Measurements from ENCODE around the gene CFAP52. TPM values are rescaled to one million over a fixed set of nuclear protein-coding genes. Genes with fewer than 3 reads are reported as not detected.
"Not testable (repeated sequence)": the region's sequence is repeated elsewhere in the genome, so short reads cannot be mapped to it uniquely, and the experiment has no call there.

CFAP52 gene
- total RNA-seq, 1 donor from 2014 or later, result not detected

- H3K27me3 Mint-ChIP-seq, result peaks cover 49% of the 10 kb centered on the region
- H3K4me1 Mint-ChIP-seq, result peaks cover 14% of the 10 kb centered on the region
- H3K27ac Mint-ChIP-seq, result no peak within 1 kb of the TSS
- H3K36me3 Mint-ChIP-seq (ENCODE audit: low read depth), result no peaks in the 10 kb centered on the region
- intact Hi-C loops (cut with micrococcal nuclease), result no loop called here
- no peaks in the 10 kb centered on the region for H3K9me3 Mint-ChIP-seq
- peak within 1 kb of the TSS; percentile 79 for H3K4me3 Mint-ChIP-seq
- DNase-seq, result peak; percentile 65
These were observed 68.7 kb downstream of the CFAP52 start, which contains the start of gene USP43 for GRCh38 chr17:9644910-9645751. USP43 (plus strand) TSS chr17:9645517; CDS start chr17:9645633, 116 bp downstream.

GRCh38 chr17:9645851-9646545, 69.6 kb downstream of the CFAP52 start:
- intact Hi-C loops (cut with micrococcal nuclease), result no loop called here
- H3K9me3 Mint-ChIP-seq, result no peaks in the 10 kb centered on the region
- H3K27ac Mint-ChIP-seq, result no peak overlapping the region
- DNase-seq, result peak; percentile 69
- H3K27me3 Mint-ChIP-seq, result peaks cover 49% of the 10 kb centered on the region
- no peaks in the 10 kb centered on the region for H3K36me3 Mint-ChIP-seq (ENCODE audit: low read depth)
- H3K4me3 Mint-ChIP-seq, result peak overlapping the region; percentile 73
- peaks cover 14% of the 10 kb centered on the region for H3K4me1 Mint-ChIP-seq

- H3K4me3 Mint-ChIP-seq, result peak overlapping the region; percentile 73
- peaks cover 14% of the 10 kb centered on the region for H3K4me1 Mint-ChIP-seq
- no peak for DNase-seq
- peaks cover 50% of the 10 kb centered on the region for H3K27me3 Mint-ChIP-seq
- H3K36me3 Mint-ChIP-seq (ENCODE audit: low read depth), result no peaks in the 10 kb centered on the region
- no peaks in the 10 kb centered on the region for H3K9me3 Mint-ChIP-seq
- intact Hi-C loops (cut with micrococcal nuclease), result no loop called here
- no peak overlapping the region for H3K27ac Mint-ChIP-seq
These were observed 70.1 kb downstream of the CFAP52 start for GRCh38 chr17:9646546-9646885.

GRCh38 chr17:9647014-9647413, 70.6 kb downstream of the CFAP52 start:
- Mint-ChIP-seq H3K27me3 (peaks cover 47% of the 10 kb centered on the region), H3K9me3 (no peaks in the 10 kb centered on the region)
- no peak for DNase-seq

GRCh38 chr17:9648521-9649110, 72.2 kb downstream of the CFAP52 start:
- no peaks in the 10 kb centered on the region for H3K36me3 Mint-ChIP-seq (ENCODE audit: low read depth)
- H3K9me3 Mint-ChIP-seq, result no peaks in the 10 kb centered on the region
- no peak for DNase-seq
- H3K4me3 Mint-ChIP-seq, result no peak overlapping the region
- intact Hi-C loops (cut with micrococcal nuclease), result no loop called here
- peaks cover 40% of the 10 kb centered on the region for H3K27me3 Mint-ChIP-seq
- peaks cover 14% of the 10 kb centered on the region for H3K4me1 Mint-ChIP-seq
- H3K27ac Mint-ChIP-seq, result no peak overlapping the region

More at GRCh38 chr17:9647014-9647413, 70.6 kb downstream of the CFAP52 start:
- Mint-ChIP-seq H3K4me3 (no peak overlapping the region), H3K4me1 (peaks cover 14% of the 10 kb centered on the region), H3K27ac (no peak overlapping the region), H3K36me3 (ENCODE audit: low read depth) (no peaks in the 10 kb centered on the region)
- intact Hi-C loops (cut with micrococcal nuclease), result no loop called here

GRCh38 chr17:9658593-9659211, 82.3 kb downstream of the CFAP52 start:
- Mint-ChIP-seq H3K36me3 (ENCODE audit: low read depth) (no peaks in the 10 kb centered on the region), H3K27me3 (peaks cover 2% of the 10 kb centered on the region), H3K4me3 (no peak overlapping the region), H3K9me3 (no peaks in the 10 kb centered on the region), H3K4me1 (no peaks in the 10 kb centered on the region), H3K27ac (no peak overlapping the region)
- intact Hi-C loops (cut with micrococcal nuclease), result no loop called here
- DNase-seq, result no peak

- H3K9me3 Mint-ChIP-seq, result no peaks in the 10 kb centered on the region
- no peak for DNase-seq
- intact Hi-C loops (cut with micrococcal nuclease), result no loop called here
- no peaks in the 10 kb centered on the region for H3K36me3 Mint-ChIP-seq (ENCODE audit: low read depth)
- H3K4me3 Mint-ChIP-seq, result no peak overlapping the region
- H3K4me1 Mint-ChIP-seq, result peaks cover 1% of the 10 kb centered on the region
- H3K27me3 Mint-ChIP-seq, result peaks cover 2% of the 10 kb centered on the region
- H3K27ac Mint-ChIP-seq, result no peak overlapping the region
These were observed 84.6 kb downstream of the CFAP52 start for GRCh38 chr17:9661027-9661426.

- intact Hi-C loops (cut with micrococcal nuclease); H3K36me3 Mint-ChIP-seq (ENCODE audit: low read depth); H3K4me3 Mint-ChIP-seq; DNase-seq; H3K27ac Mint-ChIP-seq; H3K27me3 Mint-ChIP-seq; H3K9me3 Mint-ChIP-seq; H3K4me1 Mint-ChIP-seq: not testable (repeated sequence)
These were observed 87.1 kb downstream of the CFAP52 start for GRCh38 chr17:9663511-9663910.

GRCh38 chr17:9666461-9667050, 90.1 kb downstream of the CFAP52 start:
- peak; percentile 57 for DNase-seq
- no peak overlapping the region for H3K4me3 Mint-ChIP-seq
- H3K36me3 Mint-ChIP-seq (ENCODE audit: low read depth), result no peaks in the 10 kb centered on the region
- H3K9me3 Mint-ChIP-seq, result no peaks in the 10 kb centered on the region
- intact Hi-C loops (cut with micrococcal nuclease), result no loop called here
- H3K27ac Mint-ChIP-seq, result no peak overlapping the region
- H3K4me1 Mint-ChIP-seq, result peaks cover 7% of the 10 kb centered on the region
- H3K27me3 Mint-ChIP-seq, result no peaks in the 10 kb centered on the region

- peaks cover 7% of the 10 kb centered on the region for H3K4me1 Mint-ChIP-seq
- no peak overlapping the region for H3K27ac Mint-ChIP-seq
- H3K27me3 Mint-ChIP-seq, result peaks cover under 1% of the 10 kb centered on the region
- no peaks in the 10 kb centered on the region for H3K36me3 Mint-ChIP-seq (ENCODE audit: low read depth)
- H3K4me3 Mint-ChIP-seq, result no peak overlapping the region
- intact Hi-C loops (cut with micrococcal nuclease), result no loop called here
- no peak for DNase-seq
- no peaks in the 10 kb centered on the region for H3K9me3 Mint-ChIP-seq
These were observed 92.1 kb downstream of the CFAP52 start for GRCh38 chr17:9668517-9668916.

GRCh38 chr17:9669551-9670008, 93.1 kb downstream of the CFAP52 start:
- no peaks in the 10 kb centered on the region for H3K36me3 Mint-ChIP-seq (ENCODE audit: low read depth)
- peaks cover 7% of the 10 kb centered on the region for H3K4me1 Mint-ChIP-seq
- no peaks in the 10 kb centered on the region for H3K9me3 Mint-ChIP-seq
- intact Hi-C loops (cut with micrococcal nuclease), result no loop called here
- H3K27me3 Mint-ChIP-seq, result peaks cover 2% of the 10 kb centered on the region
- no peak overlapping the region for H3K27ac Mint-ChIP-seq
- no peak for DNase-seq
- H3K4me3 Mint-ChIP-seq, result no peak overlapping the region

- H3K4me3 Mint-ChIP-seq, result no peak overlapping the region
- no peaks in the 10 kb centered on the region for H3K36me3 Mint-ChIP-seq (ENCODE audit: low read depth)
- DNase-seq, result no peak
- peaks cover 7% of the 10 kb centered on the region for H3K4me1 Mint-ChIP-seq
- no peaks in the 10 kb centered on the region for H3K9me3 Mint-ChIP-seq
- intact Hi-C loops (cut with micrococcal nuclease), result no loop called here
- H3K27me3 Mint-ChIP-seq, result peaks cover 2% of the 10 kb centered on the region
- no peak overlapping the region for H3K27ac Mint-ChIP-seq
These were observed 94.2 kb downstream of the CFAP52 start for GRCh38 chr17:9670596-9670995.

- intact Hi-C loops (cut with micrococcal nuclease), result no loop called here
- H3K4me1 Mint-ChIP-seq, result peaks cover 3% of the 10 kb centered on the region
- no peak overlapping the region for H3K27ac Mint-ChIP-seq
- H3K36me3 Mint-ChIP-seq (ENCODE audit: low read depth), result no peaks in the 10 kb centered on the region
- H3K9me3 Mint-ChIP-seq, result no peaks in the 10 kb centered on the region
- peaks cover 2% of the 10 kb centered on the region for H3K27me3 Mint-ChIP-seq
- no peak for DNase-seq
- H3K4me3 Mint-ChIP-seq, result no peak overlapping the region
These were observed 95.1 kb downstream of the CFAP52 start for GRCh38 chr17:9671559-9671958.

All from activated CD4-positive, alpha-beta T cell treated with anti-CD3 and anti-CD28 coated beads, Interleukin-2, amount 10 ng/mL, durations not matched to agents 24 days and 14 days (primary cell).